ENCODE results near the gene DRC1. TPM values are rescaled to one million over a fixed set of nuclear protein-coding genes. Genes with fewer than 3 reads are reported as not detected.
A peak's percentile ranks its signal among the peaks of the same experiment; 100 is the strongest.

Gene DRC1
- total RNA-seq, 1 experiment from 2014 or later: not detected

DNA sequence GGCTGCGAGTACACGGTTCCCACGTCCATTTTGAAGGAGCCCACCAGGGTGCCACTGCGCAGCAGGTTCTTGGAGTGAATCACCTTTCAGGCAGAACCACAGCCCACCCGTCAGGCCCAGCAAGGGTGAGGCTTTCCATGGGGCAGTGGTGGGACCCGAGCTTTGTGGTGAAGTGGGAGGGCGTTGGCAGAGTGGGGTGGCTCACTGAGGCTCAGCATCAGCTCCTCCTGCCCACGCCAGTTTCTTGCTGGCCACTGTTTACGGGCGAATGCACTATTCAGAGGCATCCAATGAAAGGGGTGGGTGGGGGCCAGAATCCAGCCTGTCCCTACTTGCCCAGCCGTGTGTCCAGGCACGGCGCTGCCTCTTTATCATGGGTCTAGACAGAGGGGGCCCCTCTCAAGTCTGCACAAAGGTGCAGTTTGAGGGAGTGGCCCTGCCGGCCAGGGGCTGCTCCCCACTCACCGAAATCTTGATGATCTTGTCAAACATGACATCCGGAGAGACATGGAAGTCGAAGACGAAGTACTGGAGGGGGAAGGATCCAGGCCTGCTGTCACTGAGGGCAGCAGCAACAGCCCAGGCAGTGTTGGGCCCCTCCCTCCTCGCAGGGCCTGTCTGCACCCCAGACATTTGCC is 87.6 kb downstream of the DRC1 start:
- H3K36me3 Mint-ChIP-seq (ENCODE audit: insufficient read depth in 1 of 3, low read depth in 3 of 3): no peaks in the 10 kb centered on the region
- Histone ChIP-seq H4K8ac (replicated peaks; ENCODE audit: insufficient read length, low read depth, low read length) (no peak overlapping the region), H3K9ac (ENCODE audit: extremely low read depth, insufficient read length, low read length) (no peak overlapping the region), H3K79me1 (ENCODE audit: insufficient read depth, low read depth, low read length, poor library complexity, severe bottlenecking) (no peaks in the 10 kb centered on the region), H3T11ph (ENCODE audit: low read length) (no peak overlapping the region), H2BK12ac (ENCODE audit: insufficient read length, low read depth, low read length) (no peak overlapping the region), H2BK120ac (ENCODE audit: low read depth, low read length, poor library complexity, severe bottlenecking) (no peak overlapping the region), H3K79me2 (ENCODE audit: insufficient read depth, low read length) (no peaks in the 10 kb centered on the region), H2BK5ac (ENCODE audit: insufficient read length, low read length) (no peak overlapping the region), H4K20me1 (ENCODE audit: control insufficient read depth, insufficient read depth, insufficient read length) (no peaks in the 10 kb centered on the region), H3K9me3 (ENCODE audit: control insufficient read depth, low read depth, low read length) (no peaks in the 10 kb centered on the region), H3K14ac (ENCODE audit: insufficient read depth, low read length) (no peak overlapping the region; the same call in 1 of the 2 replicates), H3K27me3 (ENCODE audit: insufficient read depth, low read length) (no peaks in the 10 kb centered on the region), H3K56ac (ENCODE audit: insufficient read length, low read depth, low read length) (no peak overlapping the region), H3K18ac (ENCODE audit: insufficient read length, low read depth, low read length) (no peak overlapping the region), H3K23me2 (ENCODE audit: insufficient read length, low read depth, low read length, poor library complexity, severe bottlenecking) (no peaks in the 10 kb centered on the region), H2AK5ac (ENCODE audit: insufficient read length, low read length) (no peak overlapping the region), H3K23ac (ENCODE audit: insufficient read length, low read depth, low read length) (no peak overlapping the region), H2BK15ac (ENCODE audit: low read depth, low read length) (no peak overlapping the region), H3K4me1 (ENCODE audit: insufficient read depth, low read length) (no peaks in the 10 kb centered on the region), H3K4me2 (ENCODE audit: insufficient read depth, insufficient read length, low read length) (no peak overlapping the region), H3K4ac (ENCODE audit: low read depth, low read length) (no peak overlapping the region), H4K5ac (ENCODE audit: insufficient read length, low read depth, low read length) (no peak overlapping the region), H2BK20ac (ENCODE audit: low read depth, low read length, poor library complexity, severe bottlenecking) (no peak overlapping the region), H4K91ac (ENCODE audit: insufficient read length, low read depth, low read length) (no peak overlapping the region), H3K27ac (ENCODE audit: insufficient read length, low read depth, low read length) (no peak overlapping the region), H2AFZ (ENCODE audit: low read length) (no peak overlapping the region)
- no peak for DNase-seq
- H3K4me1 Mint-ChIP-seq: peaks cover 0 to 3% of the 10 kb centered on the region in 2 experiments; a peak in 3 of 4 replicates
- no CpG with 5 or more reads among the region's 19 CpGs for WGBS (ENCODE audit: extremely low coverage, insufficient read length, low lambda C conversion rate)
- TF ChIP-seq, protein P1, sequence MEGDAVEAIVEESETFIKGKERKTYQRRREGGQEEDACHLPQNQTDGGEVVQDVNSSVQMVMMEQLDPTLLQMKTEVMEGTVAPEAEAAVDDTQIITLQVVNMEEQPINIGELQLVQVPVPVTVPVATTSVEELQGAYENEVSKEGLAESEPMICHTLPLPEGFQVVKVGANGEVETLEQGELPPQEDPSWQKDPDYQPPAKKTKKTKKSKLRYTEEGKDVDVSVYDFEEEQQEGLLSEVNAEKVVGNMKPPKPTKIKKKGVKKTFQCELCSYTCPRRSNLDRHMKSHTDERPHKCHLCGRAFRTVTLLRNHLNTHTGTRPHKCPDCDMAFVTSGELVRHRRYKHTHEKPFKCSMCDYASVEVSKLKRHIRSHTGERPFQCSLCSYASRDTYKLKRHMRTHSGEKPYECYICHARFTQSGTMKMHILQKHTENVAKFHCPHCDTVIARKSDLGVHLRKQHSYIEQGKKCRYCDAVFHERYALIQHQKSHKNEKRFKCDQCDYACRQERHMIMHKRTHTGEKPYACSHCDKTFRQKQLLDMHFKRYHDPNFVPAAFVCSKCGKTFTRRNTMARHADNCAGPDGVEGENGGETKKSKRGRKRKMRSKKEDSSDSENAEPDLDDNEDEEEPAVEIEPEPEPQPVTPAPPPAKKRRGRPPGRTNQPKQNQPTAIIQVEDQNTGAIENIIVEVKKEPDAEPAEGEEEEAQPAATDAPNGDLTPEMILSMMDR (conservative IDR thresholded peaks at IDR 0.05): no peak
- H3K4me3 Mint-ChIP-seq: no peak overlapping the region
- peak overlapping the region in 1 of 3 experiments; percentile 32; a peak in 1 of 7 replicates for H3K27ac Mint-ChIP-seq
- peaks cover 4% of the 10 kb centered on the region for H3K27me3 Mint-ChIP-seq (ENCODE audit: low read depth)
- H3K9me3 Mint-ChIP-seq: no peaks in the 10 kb centered on the region
